IMR-90 (cell line): Measurements from ENCODE around the gene GPR17. TPM values are rescaled to one million over a fixed set of nuclear protein-coding genes. Genes with fewer than 3 reads are reported as not detected.

Experiments used
- ATAC-seq: fragments of 200-7000 bp; cut with Tn5 transposase; 2 replicates; pipeline ENCODE4 v1.9.1; 2020; ENCODE audit warnings: low read depth, mild to moderate bottlenecking, moderate library complexity
- BruUV-seq: library from RNA; stranded (reverse); fragments of 400-500 nt; replicated peaks from 2 replicates; lab custom pipeline; 2021; lab: Mats Ljungman, UMichigan
- CTCF ChIA-PET: fragments of 300-600 bp; formaldehyde crosslinking; extraction: SDS; loops from one replicate; lab custom pipeline; 2021; ENCODE audit warnings: antibody characterized with exemption; lab: Yijun Ruan, JAX
- POLR2A ChIA-PET: fragments of 300-600 bp; sonication (Branson Sonifier 250); formaldehyde crosslinking; loops from one replicate; lab custom pipeline; 2022; ENCODE audit warnings: antibody characterized with exemption; ENCODE audit not compliant: unreplicated experiment; lab: Charles Lee
- DNase-seq: peaks from one replicate; pipeline ENCODE4 v3.0.0; 2013
- H2AFZ ChIP-seq: replicated peaks from 2 replicates; pipeline ENCODE3; 2013; ENCODE audit warnings: low read length, mild to moderate bottlenecking; ENCODE audit not compliant: poor library complexity
- H2AK5ac ChIP-seq: 2 replicates; pipeline ENCODE4 v1.6.1; 2013; ENCODE audit warnings: low read depth, low read length, inconsistent platforms
- H2AK9ac ChIP-seq: replicated peaks from 2 replicates; pipeline ENCODE3; 2013; ENCODE audit warnings: mild to moderate bottlenecking, low read depth, low read length, moderate library complexity; ENCODE audit not compliant: poor library complexity
- H2BK120ac ChIP-seq: 2 replicates; pipeline ENCODE4 v1.6.1; 2013; ENCODE audit warnings: low read depth, low read length, inconsistent platforms
- H2BK15ac ChIP-seq: 3 replicates; pipeline ENCODE4 v1.6.1; 2013; ENCODE audit warnings: low read depth, low read length, inconsistent platforms
- H2BK20ac ChIP-seq: 2 replicates; pipeline ENCODE4 v1.6.1; 2013; ENCODE audit warnings: low read depth, mild to moderate bottlenecking, inconsistent platforms, low read length, moderate library complexity
- H2BK5ac ChIP-seq: 2 replicates; pipeline ENCODE4 v1.6.1; 2013; ENCODE audit warnings: mild to moderate bottlenecking, low read depth, low read length, inconsistent platforms; ENCODE audit not compliant: poor library complexity, severe bottlenecking
- H3K14ac ChIP-seq: replicated peaks from 2 replicates; pipeline ENCODE4 v1.6.1; 2013; ENCODE audit warnings: low read depth, low read length, inconsistent platforms
- H3K18ac ChIP-seq: 2 replicates; pipeline ENCODE4 v1.6.1; 2013; ENCODE audit warnings: low read depth, low read length, control low read depth
- H3K23ac ChIP-seq: 2 replicates; pipeline ENCODE4 v1.6.1; 2013; ENCODE audit warnings: low read depth, low read length, inconsistent platforms
- H3K27ac ChIP-seq: 2 replicates; pipeline ENCODE4 v1.5.1; 2013; ENCODE audit warnings: mild to moderate bottlenecking, control low read depth, low read length; ENCODE audit not compliant: insufficient read depth
- H3K27me3 ChIP-seq: 2 replicates; pipeline ENCODE4 v1.6.1; 2013; ENCODE audit warnings: low read length; ENCODE audit not compliant: control insufficient read depth, insufficient read depth
- H3K36me3 ChIP-seq: 2 replicates; pipeline ENCODE4 v1.6.1; 2013; ENCODE audit warnings: low read length, mixed read lengths; ENCODE audit not compliant: control insufficient read depth, insufficient read depth
- H3K4ac ChIP-seq: 2 replicates; pipeline ENCODE4 v1.6.1; 2013; ENCODE audit warnings: low read depth, low read length, inconsistent platforms
- H3K4me1 ChIP-seq: 2 replicates; pipeline ENCODE4 v1.6.1; 2013; ENCODE audit warnings: low read length, mixed read lengths; ENCODE audit not compliant: control insufficient read depth, insufficient read depth
- H3K4me2 ChIP-seq: 2 replicates; pipeline ENCODE4 v1.6.1; 2013; ENCODE audit warnings: low read depth, mild to moderate bottlenecking, control low read depth, low read length, moderate library complexity
- H3K4me3 ChIP-seq: 2 replicates; pipeline ENCODE4 v1.5.1; 2013; ENCODE audit warnings: low read depth, mild to moderate bottlenecking, control low read depth, low read length, moderate library complexity; ENCODE audit not compliant: insufficient read depth
- H3K56ac ChIP-seq: 2 replicates; pipeline ENCODE4 v1.6.1; 2013; ENCODE audit warnings: low read length, inconsistent platforms; ENCODE audit not compliant: insufficient read depth; ENCODE audit errors: extremely low read depth
- H3K79me1 ChIP-seq, 2 experiments: 2 replicates each; pipeline ENCODE4 v1.6.1; 2013; ENCODE audit warnings: low read length in 2 of 2, inconsistent platforms in 1 of 2, low read depth in 1 of 2
- H3K9ac ChIP-seq: 2 replicates; pipeline ENCODE4 v1.6.1; 2013; ENCODE audit warnings: low read depth, low read length, control low read depth
- H3K9me1 ChIP-seq: 2 replicates; pipeline ENCODE4 v1.6.1; 2013; ENCODE audit warnings: low read length, inconsistent platforms; ENCODE audit not compliant: insufficient read depth
- H3K9me3 ChIP-seq: 2 replicates; pipeline ENCODE4 v1.6.1; 2013; ENCODE audit warnings: low read length; ENCODE audit not compliant: control insufficient read depth, insufficient read depth
- H4K20me1 ChIP-seq: 2 replicates; pipeline ENCODE4 v1.6.1; 2013; ENCODE audit warnings: low read length, inconsistent platforms; ENCODE audit not compliant: insufficient read depth
- H4K5ac ChIP-seq: 2 replicates; pipeline ENCODE4 v1.6.1; 2013; ENCODE audit warnings: mild to moderate bottlenecking, low read depth, low read length, control low read depth
- H4K8ac ChIP-seq, 2 experiments: 2 replicates each; pipeline ENCODE4 v1.6.1; 2013; ENCODE audit warnings: low read depth in 2 of 2, low read length in 2 of 2, control low read depth in 1 of 2, inconsistent platforms in 1 of 2
- H4K91ac ChIP-seq: 2 replicates; pipeline ENCODE4 v1.6.1; 2013; ENCODE audit warnings: low read depth, low read length, inconsistent platforms; ENCODE audit not compliant: insufficient read depth
- CEBPB ChIP-seq: IDR thresholded peaks from 2 replicates; pipeline ENCODE4 v1.6.1; 2012; ENCODE audit warnings: low read depth, low read length, improper control_type of control experiment
- CTCF ChIP-seq: conservative IDR thresholded peaks from 2 replicates; pipeline ENCODE4 v1.5.1; 2012; ENCODE audit warnings: mild to moderate bottlenecking, low read depth, low read length, improper control_type of control experiment
- ELK1 ChIP-seq: fragments of 150-350 bp; IDR thresholded peaks from 2 replicates; pipeline ENCODE4 v1.6.1; 2016; ENCODE audit warnings: low read depth, mild to moderate bottlenecking, low read length, moderate library complexity, borderline replicate concordance
- MXI1 ChIP-seq: IDR thresholded peaks from 2 replicates; pipeline ENCODE4 v1.6.1; 2012; ENCODE audit warnings: low read depth, mild to moderate bottlenecking, low read length, moderate library complexity, borderline replicate concordance
- RCOR1 ChIP-seq: IDR thresholded peaks from 2 replicates; pipeline ENCODE4 v1.6.1; 2012; ENCODE audit warnings: mild to moderate bottlenecking, low read length, improper control_type of control experiment; ENCODE audit not compliant: insufficient replicate concordance
- RFX5 ChIP-seq: IDR thresholded peaks from 2 replicates; pipeline ENCODE4 v1.8.0; 2012; ENCODE audit warnings: low read depth, mild to moderate bottlenecking, low read length, moderate library complexity
- WGBS, 2 experiments: methylation state at CpG; one replicate each; pipeline versions ENCODE4 v1.1.5 to v1.1.7; 2013; ENCODE audit warnings: missing lambda C conversion rate in 2 of 2; ENCODE audit not compliant: insufficient read length in 1 of 2; ENCODE audit errors: extremely low coverage in 2 of 2; 5-methylcytosine and 5-hydroxymethylcytosine counted together
- dilution Hi-C: fragments of 300-500 bp; cut with HindIII; formaldehyde crosslinking; loops from one replicate; pipeline ENCODE4 v1.14.3; 2018; ENCODE audit warnings: low sequenced_read_pairs; ENCODE audit not compliant: unreplicated experiment
- in situ Hi-C: fragments of 300-500 bp; cut with MboI; formaldehyde crosslinking; loops from 3 replicates; pipeline ENCODE4 v1.14.3; 2019; ENCODE audit warnings: low sequenced_read_pairs, inconsistent platforms, mixed read lengths
- intact Hi-C: fragments of 100-400 bp; cut with micrococcal nuclease; formaldehyde crosslinking; loops from 2 replicates; pipeline ENCODE4 v1.10.0; 2022
- polyA plus RNA-seq, 3 experiments: library from polyadenylated mRNA; depleted of rRNA; stranded (reverse); fragments of >200 nt; gene quantifications; 2 replicates each; pipeline ENCODE4 v1.2.3, GENCODE V29; 2012; ENCODE audit warnings: low replicate concordance in 1 of 3
- total RNA-seq: library from RNA; depleted of rRNA; stranded (reverse); fragments of >200 nt; gene quantifications from 2 replicates; pipeline ENCODE4 v1.2.3, GENCODE V29; 2012

Gene GPR17
- total and polyA plus RNA-seq, 2 of the 4 experiments (the other 2 are of a cell fraction) = not detected

GRCh38 chr2:127669056-127669455 lies 23.1 kb downstream of the GPR17 start:
- intact Hi-C loops = no loop called here

More at GRCh38 chr2:127669056-127669455, 23.1 kb downstream of the GPR17 start:
- Histone ChIP-seq H3K9ac (no peak overlapping the region), H3K4me2 (no peak overlapping the region), H2AFZ (no peak overlapping the region), H2BK120ac (no peak overlapping the region), H2AK5ac (no peak overlapping the region), H2AK9ac (no peak overlapping the region), H4K8ac (no peak overlapping the region), H3K4me3 (no peak overlapping the region), H4K91ac (no peak overlapping the region), H2BK15ac (no peak overlapping the region), H3K9me3 (no peaks in the 10 kb centered on the region), H3K56ac (no peak overlapping the region), H3K36me3 (peaks cover 1% of the 10 kb centered on the region; the same call in 1 of the 2 replicates), H3K18ac (no peak overlapping the region), H3K23ac (no peak overlapping the region), H4K20me1 (peaks cover 67% of the 10 kb centered on the region), H4K5ac (no peak overlapping the region), H3K4me1 (peaks cover 5% of the 10 kb centered on the region; the same call in 1 of the 2 replicates), H3K27me3 (no peaks in the 10 kb centered on the region), H3K14ac (no peak overlapping the region), H3K27ac (no peak overlapping the region), H2BK5ac (no peak overlapping the region), H2BK20ac (no peak overlapping the region), H3K4ac (no peak overlapping the region), H3K9me1 (peaks cover 18% of the 10 kb centered on the region), H3K79me1 (peaks cover 10 to 64% of the 10 kb centered on the region in 2 experiments)
- in situ Hi-C loops (no loop called here), dilution Hi-C loops (no loop called here)
- CTCF ChIA-PET = no interaction called here
- ATAC-seq (no peak), DNase-seq (no peak)
- no CpG with 5 or more reads among the region's 7 CpGs for WGBS, 2 experiments
- no peak for TF ChIP-seq ELK1
- TF ChIP-seq CTCF = no peak
- no peak for TF ChIP-seq RCOR1
- peak; percentile 45; the same call in 1 of the 2 replicates for TF ChIP-seq CEBPB
- TF ChIP-seq MXI1 = no peak
- no peak for TF ChIP-seq RFX5
- no TSS peak for BruUV-seq
- POLR2A ChIA-PET = no interaction called here
